Omental fat pad (tissue), 4 donors: ENCODE results near the gene U2AF1L4. TPM values are rescaled to one million over a fixed set of nuclear protein-coding genes. Genes with fewer than 3 reads are reported as not detected.

Experiments
- ATAC-seq: fragments of 150-250 bp; one replicate; pipeline ENCODE4 v1.9.1; 2016; ENCODE audit warnings: mild to moderate bottlenecking, moderate library complexity; ENCODE audit not compliant: low FRiP score
- DNase-seq: peaks from one replicate; pipeline ENCODE4 v3.0.0-alpha.2; 2019; ENCODE audit warnings: low spot score
- total RNA-seq, 4 donors: library from RNA; depleted of rRNA; stranded (reverse); fragments of >200 nt; gene quantifications; one replicate each; pipeline ENCODE4 v1.1.0, GENCODE V29; 2016
- TF ChIP-seq, protein P1 (sequence below), 3 donors: fragments of 450-650 bp; IDR thresholded peaks; one replicate each; pipeline ENCODE4 v1.5.1; 2016 to 2017; ENCODE audit warnings: antibody characterized with exemption in 3 of 3, mild to moderate bottlenecking in 3 of 3, moderate library complexity in 2 of 3

U2AF1L4 gene, protein sequence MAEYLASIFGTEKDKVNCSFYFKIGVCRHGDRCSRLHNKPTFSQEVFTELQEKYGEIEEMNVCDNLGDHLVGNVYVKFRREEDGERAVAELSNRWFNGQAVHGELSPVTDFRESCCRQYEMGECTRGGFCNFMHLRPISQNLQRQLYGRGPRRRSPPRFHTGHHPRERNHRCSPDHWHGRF
- 10 to 100 TPM; 18.4 to 23.8 (median 22.9) TPM for total RNA-seq

DNA sequence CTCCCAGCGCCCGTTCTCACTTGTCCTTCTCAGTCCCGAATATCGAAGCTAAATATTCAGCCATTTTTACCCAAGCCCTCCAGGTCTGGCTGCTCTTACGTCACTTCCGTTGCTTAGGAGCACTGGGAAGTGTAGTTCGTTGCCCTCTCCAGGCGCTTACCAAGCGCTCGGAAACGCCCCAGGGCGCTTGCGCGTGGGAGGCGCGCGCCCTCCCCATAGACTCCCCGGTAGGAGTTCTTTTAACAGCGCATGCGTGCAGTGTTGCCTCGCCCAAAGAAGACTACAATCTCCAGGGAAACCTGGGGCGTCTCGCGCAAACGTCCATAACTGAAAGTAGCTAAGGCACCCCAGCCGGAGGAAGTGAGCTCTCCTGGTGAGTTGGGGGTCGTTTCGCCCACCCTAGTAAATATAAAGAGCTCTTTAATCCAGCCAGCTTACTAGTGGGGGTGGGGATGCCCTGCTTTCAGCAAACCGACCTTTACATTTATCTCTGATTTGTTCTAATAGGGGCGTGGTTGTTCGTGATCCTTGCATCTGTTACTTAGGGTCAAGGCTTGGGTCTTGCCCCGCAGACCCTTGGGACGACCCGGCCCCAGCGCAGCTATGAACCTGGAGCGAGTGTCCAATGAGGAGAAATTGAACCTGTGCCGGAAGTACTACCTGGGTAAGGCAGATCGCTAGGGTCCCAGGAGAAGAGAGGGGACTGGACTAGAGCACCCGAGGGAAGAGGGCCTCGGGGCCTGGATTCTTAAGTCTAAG is at the start of gene U2AF1L4, which contains the start of gene PSENEN:
TSS of gene U2AF1L4 (minus strand) at position 91 of the 759 bp plus-strand sequence. CDS start at position 64, 27 bp downstream.
TSS of gene PSENEN (plus strand) at position 324 of the 759 bp plus-strand sequence. CDS start at position 604, 280 bp downstream.
- DNase-seq (peak; percentile 70), ATAC-seq (peak; percentile 79)
- TF ChIP-seq, protein P1, sequence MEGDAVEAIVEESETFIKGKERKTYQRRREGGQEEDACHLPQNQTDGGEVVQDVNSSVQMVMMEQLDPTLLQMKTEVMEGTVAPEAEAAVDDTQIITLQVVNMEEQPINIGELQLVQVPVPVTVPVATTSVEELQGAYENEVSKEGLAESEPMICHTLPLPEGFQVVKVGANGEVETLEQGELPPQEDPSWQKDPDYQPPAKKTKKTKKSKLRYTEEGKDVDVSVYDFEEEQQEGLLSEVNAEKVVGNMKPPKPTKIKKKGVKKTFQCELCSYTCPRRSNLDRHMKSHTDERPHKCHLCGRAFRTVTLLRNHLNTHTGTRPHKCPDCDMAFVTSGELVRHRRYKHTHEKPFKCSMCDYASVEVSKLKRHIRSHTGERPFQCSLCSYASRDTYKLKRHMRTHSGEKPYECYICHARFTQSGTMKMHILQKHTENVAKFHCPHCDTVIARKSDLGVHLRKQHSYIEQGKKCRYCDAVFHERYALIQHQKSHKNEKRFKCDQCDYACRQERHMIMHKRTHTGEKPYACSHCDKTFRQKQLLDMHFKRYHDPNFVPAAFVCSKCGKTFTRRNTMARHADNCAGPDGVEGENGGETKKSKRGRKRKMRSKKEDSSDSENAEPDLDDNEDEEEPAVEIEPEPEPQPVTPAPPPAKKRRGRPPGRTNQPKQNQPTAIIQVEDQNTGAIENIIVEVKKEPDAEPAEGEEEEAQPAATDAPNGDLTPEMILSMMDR (IDR thresholded peaks at IDR 0.05) = no peak

DNA sequence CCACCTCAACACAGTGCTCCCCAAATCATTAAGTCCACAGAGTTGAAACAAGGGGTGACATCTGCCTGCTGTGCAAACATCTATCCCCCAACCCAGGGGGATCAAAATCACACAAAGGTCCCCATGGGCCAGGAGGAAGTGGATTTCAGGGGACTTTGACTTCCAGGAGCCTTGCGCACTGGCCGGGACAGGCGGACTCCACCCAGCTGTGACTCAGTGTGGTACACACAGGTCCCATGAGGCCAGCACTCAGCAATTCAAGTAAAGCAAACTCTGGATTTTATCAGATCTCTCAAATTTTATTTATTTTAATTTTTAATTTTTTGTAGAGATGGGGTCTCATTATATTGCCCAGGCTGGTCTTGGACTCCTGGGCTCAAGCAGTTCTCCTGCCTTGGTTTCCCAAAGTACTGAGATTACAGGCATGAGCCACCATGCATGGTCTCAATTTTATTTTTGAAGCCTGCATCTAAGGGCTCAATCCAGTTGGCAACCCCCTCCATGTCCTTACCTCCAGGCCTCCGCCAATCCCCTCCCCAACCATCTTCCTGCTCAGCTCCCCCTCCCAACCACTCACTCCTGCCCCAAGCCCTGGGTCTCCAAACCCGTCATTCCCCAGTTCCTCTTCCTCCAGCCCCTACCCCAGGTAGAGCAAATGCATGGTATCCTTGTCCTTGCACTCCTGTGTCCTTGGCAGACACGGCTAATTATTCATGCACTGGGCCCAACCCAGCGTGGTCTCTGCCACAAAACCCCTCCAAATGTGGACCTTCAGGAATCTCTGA is 48.4 kb upstream of the U2AF1L4 start:
- DNase-seq = no peak
- no peak for ATAC-seq
- TF ChIP-seq, protein P1 (IDR thresholded peaks at IDR 0.05) = no peak

DNA sequence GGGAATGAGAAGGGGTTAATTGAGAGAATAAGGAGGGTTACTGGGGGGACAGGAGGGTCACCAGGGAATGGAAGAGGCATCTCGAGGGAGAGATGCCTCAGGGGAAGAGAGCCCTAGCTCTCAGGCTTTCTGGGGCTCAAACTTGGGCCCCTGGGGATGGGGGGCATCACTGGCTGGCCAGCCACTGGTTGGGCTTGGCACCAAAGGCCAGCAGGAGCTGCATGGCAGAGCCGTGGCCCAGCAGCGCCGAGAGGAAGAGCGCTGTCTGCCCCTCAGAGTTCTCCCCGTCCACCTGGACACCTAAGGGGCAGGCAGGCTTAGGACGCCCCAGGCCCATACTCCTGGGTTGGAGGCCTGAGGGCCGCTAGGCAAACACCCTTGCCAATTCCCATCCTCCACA is 47.7 kb upstream of the U2AF1L4 start:
- TF ChIP-seq, protein P1 (IDR thresholded peaks at IDR 0.05) = no peak
- DNase-seq = no peak
- no peak for ATAC-seq

DNA sequence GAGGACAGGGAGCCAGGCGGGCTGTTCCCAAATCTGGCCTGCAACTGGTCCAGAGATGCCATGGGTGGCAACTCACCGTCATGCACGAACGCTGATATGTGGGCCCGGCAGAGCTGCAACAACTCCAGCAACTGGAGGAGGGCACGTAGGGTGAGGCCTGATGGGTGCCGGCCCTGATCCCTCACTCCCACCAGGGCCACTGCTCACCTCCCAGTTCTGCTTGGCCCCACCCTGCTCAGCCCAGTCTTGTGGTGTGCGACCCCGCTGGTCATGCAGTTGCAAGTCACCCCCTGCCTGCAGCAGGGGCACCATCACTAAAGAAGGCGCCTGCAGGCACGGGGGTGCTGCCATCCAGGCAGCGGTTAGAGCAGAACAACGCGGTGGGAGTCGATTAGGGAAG is 47.1 kb upstream of the U2AF1L4 start:
- ATAC-seq = no peak
- no peak for DNase-seq
- TF ChIP-seq, protein P1 (IDR thresholded peaks at IDR 0.05) = no peak

DNA sequence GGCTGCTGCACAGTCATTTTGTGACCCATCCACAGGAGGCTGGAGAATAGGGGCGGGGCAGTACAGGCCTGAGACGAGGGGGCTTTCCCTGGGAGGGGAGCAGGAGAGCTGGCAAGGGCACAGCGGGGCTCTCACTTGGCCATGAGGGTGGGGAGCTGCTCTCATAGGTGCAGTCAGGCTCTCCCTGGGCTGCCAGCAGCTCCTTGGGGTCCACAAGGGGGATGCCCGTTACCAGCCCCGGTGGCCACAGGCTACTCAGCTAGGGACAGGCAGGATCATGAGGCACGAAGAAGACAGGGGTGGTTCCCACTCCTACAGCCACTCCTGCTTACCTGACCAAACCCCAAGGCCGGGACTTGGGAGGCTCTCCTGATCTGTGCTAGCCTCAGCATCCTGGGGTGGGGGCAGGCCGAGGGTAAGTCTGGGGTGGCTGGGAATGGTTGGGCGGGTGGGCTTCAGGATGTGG is 46.6 kb upstream of the U2AF1L4 start:
- no peak for DNase-seq
- ATAC-seq = no peak
- TF ChIP-seq, protein P1 (IDR thresholded peaks at IDR 0.05) = no peak

DNA sequence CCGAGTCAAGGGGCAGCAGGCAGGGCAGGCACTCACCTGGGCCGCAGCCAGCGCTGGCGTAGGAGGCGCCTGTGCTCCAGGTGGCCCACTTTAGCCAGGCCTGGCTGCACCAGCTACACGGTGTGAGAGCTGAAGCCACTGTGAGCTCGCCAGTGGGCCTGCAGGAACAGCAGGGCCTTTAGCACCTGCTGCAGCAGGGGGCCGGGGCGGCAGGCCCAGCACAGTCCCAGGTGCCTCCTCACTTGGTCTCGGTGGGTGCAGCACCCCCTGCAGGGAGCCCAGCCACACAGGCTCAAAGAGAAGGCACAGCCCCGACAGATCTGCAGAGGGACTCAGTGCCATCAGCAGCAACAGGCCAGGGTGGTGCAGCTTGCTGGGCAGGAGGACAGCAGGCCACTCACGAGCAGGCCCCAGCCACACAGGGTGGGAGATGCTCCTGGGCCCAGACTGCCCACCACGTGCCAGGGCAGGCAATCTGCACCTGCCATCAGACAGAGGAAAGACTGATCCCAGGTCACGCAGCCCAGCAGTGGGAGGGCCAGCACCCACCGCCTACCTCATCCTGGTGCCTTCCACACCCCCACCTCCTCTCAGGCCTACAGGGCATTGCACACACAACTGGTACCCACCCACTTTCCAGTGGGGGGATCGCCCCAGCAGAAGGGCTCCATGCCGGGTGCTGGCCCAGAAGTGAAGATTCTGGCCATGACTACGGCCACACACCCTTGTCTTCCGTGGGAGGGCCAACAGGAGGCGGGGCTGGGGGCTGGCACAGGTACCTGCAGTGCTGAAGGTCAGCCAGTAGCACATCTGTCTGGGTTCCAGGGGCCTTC is 46.0 kb upstream of the U2AF1L4 start:
- DNase-seq (no peak), ATAC-seq (no peak)
- TF ChIP-seq, protein P1 (IDR thresholded peaks at IDR 0.05) = no peak
